NT2/D1 (cell line): ENCODE measurements around the gene POLR2J3.
"Not testable (repeated sequence)": the region's sequence is repeated elsewhere in the genome, so short reads cannot be mapped to it uniquely, and the experiment has no call there.

Source experiments
- SUZ12 ChIP-seq: IDR thresholded peaks from 2 replicates; pipeline ENCODE4 v1.6.1; 2011; ENCODE audit not compliant: insufficient read length, insufficient read depth; ENCODE audit errors: extremely low read depth
- YY1 ChIP-seq: IDR thresholded peaks from 2 replicates; pipeline ENCODE4 v1.6.1; 2011; ENCODE audit not compliant: insufficient read length, insufficient read depth
- ZNF274 ChIP-seq: IDR thresholded peaks from 2 replicates; pipeline ENCODE4 v1.6.1; 2011; ENCODE audit warnings: mild to moderate bottlenecking, low read depth, low read length

GRCh38 chr7:102572261-102573239, at the start of gene POLR2J3:
- not testable (repeated sequence) for TF ChIP-seq YY1, ZNF274, SUZ12
